ENCODE data around the gene H2AZ2. TPM values are rescaled to one million over a fixed set of nuclear protein-coding genes. Genes with fewer than 3 reads are reported as not detected.

H2AZ2 gene
- total and polyA plus RNA-seq, 2 of the 4 experiments (the other 2 are of a cell fraction): 156 to 162 TPM

GRCh38 chr7:44798649-44799305 is 49.1 kb downstream of the H2AZ2 start:
- dilution Hi-C loops (cut with HindIII; ENCODE audit: low sequenced_read_pairs, unreplicated experiment): no loop called here
- Histone ChIP-seq H3K36me3 (ENCODE audit: control insufficient read depth, insufficient read depth, low read length) (peaks cover 38% of the 10 kb centered on the region), H4K8ac (ENCODE audit: low read depth in 2 of 2, low read length in 2 of 2) (no peak overlapping the region), H3K9me1 (ENCODE audit: insufficient read depth, low read length) (peaks cover 15% of the 10 kb centered on the region), H2AFZ (replicated peaks; ENCODE audit: low read length, poor library complexity) (no peak overlapping the region), H3K18ac (ENCODE audit: low read depth, low read length) (no peak overlapping the region), H3K4me3 (ENCODE audit: insufficient read depth, low read depth, low read length) (peak overlapping the region; percentile 17; the same call in 1 of the 2 replicates), H3K4ac (ENCODE audit: low read depth, low read length) (no peak overlapping the region), H4K5ac (ENCODE audit: low read depth, low read length) (no peak overlapping the region), H3K27ac (ENCODE audit: insufficient read depth, low read length) (no peak overlapping the region), H3K79me1 (ENCODE audit: low read depth in 1 of 2, low read length in 2 of 2) (peaks cover 13 to 58% of the 10 kb centered on the region in 2 experiments; a peak in 3 of 4 replicates), H2AK5ac (ENCODE audit: low read depth, low read length) (no peak overlapping the region), H3K27me3 (ENCODE audit: control insufficient read depth, insufficient read depth, low read length) (no peaks in the 10 kb centered on the region), H3K4me2 (ENCODE audit: low read depth, low read length) (peak overlapping the region; percentile 74), H2BK5ac (ENCODE audit: low read depth, low read length, poor library complexity, severe bottlenecking) (no peak overlapping the region), H4K91ac (ENCODE audit: insufficient read depth, low read depth, low read length) (no peak overlapping the region), H2AK9ac (replicated peaks; ENCODE audit: low read depth, low read length, poor library complexity) (no peak overlapping the region), H3K56ac (ENCODE audit: extremely low read depth, insufficient read depth, low read length) (no peak overlapping the region; the same call in 1 of the 2 replicates), H2BK20ac (ENCODE audit: low read depth, low read length) (no peak overlapping the region), H3K9ac (ENCODE audit: low read depth, low read length) (peak overlapping the region; percentile 23; the same call in 1 of the 2 replicates), H3K14ac (replicated peaks; ENCODE audit: low read depth, low read length) (0 out of 2 replicates have a peak overlapping the region, but pooled peaks have one; percentile 31), H3K4me1 (ENCODE audit: control insufficient read depth, insufficient read depth, low read length) (peaks cover 2% of the 10 kb centered on the region; the same call in 1 of the 2 replicates), H2BK120ac (ENCODE audit: low read depth, low read length) (no peak overlapping the region), H4K20me1 (ENCODE audit: insufficient read depth, low read length) (peaks cover 64% of the 10 kb centered on the region), H2BK15ac (ENCODE audit: low read depth, low read length) (no peak overlapping the region), H3K23ac (ENCODE audit: low read depth, low read length) (peak overlapping the region; percentile 23; the same call in 1 of the 2 replicates), H3K9me3 (ENCODE audit: control insufficient read depth, insufficient read depth, low read length) (no peaks in the 10 kb centered on the region)
- intact Hi-C loops (cut with micrococcal nuclease): loop anchor here (5.0 kb wide), 2 partner anchors 124 to 339 kb away; no protein-coding TSS in a partner anchor
- ChIA-PET CTCF (interaction anchor here (0.6 to 0.8 kb wide), 3 partner anchors 45 to 210 kb away, joined by 4 to 7 read pairs (median 5); no protein-coding TSS in a partner anchor), POLR2A (ENCODE audit: unreplicated experiment) (interaction anchor here (1.1 kb wide), 1 partner anchor 47 kb away, joined by 3 read pairs; no protein-coding TSS in a partner anchor)
- TF ChIP-seq CHD1 (IDR thresholded peaks at IDR 0.05; ENCODE audit: low read depth, low read length): no peak
- no peak for TF ChIP-seq USF2 (IDR thresholded peaks at IDR 0.05; ENCODE audit: low read depth, low read length)
- no peak for TF ChIP-seq FOS (IDR thresholded peaks at IDR 0.05; ENCODE audit: low read depth, low read length)
- no peak for TF ChIP-seq RFX5 (IDR thresholded peaks at IDR 0.05; ENCODE audit: low read depth, low read length)
- TF ChIP-seq SMC3 (IDR thresholded peaks at IDR 0.05; ENCODE audit: low read depth, low read length): no peak
- TF ChIP-seq MAFK (IDR thresholded peaks at IDR 0.05; ENCODE audit: low read depth, low read length): no peak
- TF ChIP-seq ELK1 (IDR thresholded peaks at IDR 0.05; ENCODE audit: borderline replicate concordance, low read depth, low read length): no peak
- TF ChIP-seq CTCF (conservative IDR thresholded peaks at IDR 0.05; ENCODE audit: low read depth, low read length): no peak
- no peak for TF ChIP-seq NFE2L2 (IDR thresholded peaks at IDR 0.05; ENCODE audit: low read depth, low read length)
- no peak for TF ChIP-seq RAD21 (IDR thresholded peaks at IDR 0.05; ENCODE audit: low read length)
- DNase-seq (no peak), ATAC-seq (ENCODE audit: low read depth) (no peak)
- in situ Hi-C loops (cut with MboI; ENCODE audit: low sequenced_read_pairs): no loop called here
- no TSS peak for BruUV-seq (replicated peaks)
- WGBS, 2 experiments (ENCODE audit: extremely low coverage in 2 of 2, insufficient read length in 1 of 2): 0% methylated on average over 1 of the region's 2 CpGs; no CpG with 5 or more reads in 1 of the 2 experiments
